Urinary bladder (tissue), 4 donors: ENCODE results near the gene IL36RN. TPM values are rescaled to one million over a fixed set of nuclear protein-coding genes. Genes with fewer than 3 reads are reported as not detected.

Experiments used
- DNase-seq: peaks from one replicate; pipeline ENCODE4 v3.0.0-alpha.2; 2015; ENCODE audit errors: extremely low spot score
- H3K27ac ChIP-seq: one replicate; pipeline ENCODE4 v1.5.1; 2013; ENCODE audit warnings: low read depth, mild to moderate bottlenecking, moderate library complexity
- H3K36me3 ChIP-seq: one replicate; pipeline ENCODE4 v1.6.1; 2013; ENCODE audit warnings: mild to moderate bottlenecking, moderate library complexity; ENCODE audit not compliant: insufficient read depth
- H3K4me1 ChIP-seq: one replicate; pipeline ENCODE4 v1.6.1; 2013; ENCODE audit warnings: mild to moderate bottlenecking, moderate library complexity; ENCODE audit not compliant: insufficient read depth
- H3K4me3 ChIP-seq: one replicate; pipeline ENCODE4 v1.5.1; 2013; ENCODE audit warnings: low read depth, low read length
- WGBS: extraction: QIAGEN DNeasy Blood & Tissue Kit; methylation state at CpG from one replicate; pipeline ENCODE4 v1.1.7; 2013; 5-methylcytosine and 5-hydroxymethylcytosine counted together
- polyA plus RNA-seq: library from polyadenylated mRNA; stranded (reverse); fragments of 200-250 nt; gene quantifications from one replicate; pipeline ENCODE4 v1.2.3, GENCODE V29; 2013
- total RNA-seq: library from RNA; depleted of rRNA; stranded (reverse); fragments of >200 nt; gene quantifications from one replicate; pipeline ENCODE4 v1.2.3, GENCODE V29; 2014
- donor health status: healthy with polysubstance abuse.
- donor health status: healthy.

IL36RN gene
- total and polyA plus RNA-seq, 2 donors = 0.26 TPM; not detected in 1

- no peak for DNase-seq
- WGBS = 57% methylated on average over 4 of the region's 4 CpGs
- no peak overlapping the region for H3K4me3 ChIP-seq
- no peaks in the 10 kb centered on the region for H3K4me1 ChIP-seq
- H3K36me3 ChIP-seq = no peaks in the 10 kb centered on the region
- H3K27ac ChIP-seq = no peak overlapping the region
These were observed 13.6 kb downstream of the IL36RN start for GRCh38 chr2:113072584-113072983.

- Histone ChIP-seq H3K4me1 (no peaks in the 10 kb centered on the region), H3K27ac (no peak overlapping the region), H3K4me3 (no peak overlapping the region), H3K36me3 (no peaks in the 10 kb centered on the region)
- WGBS = 43% methylated on average over 3 of the region's 3 CpGs
- DNase-seq = no peak
These were observed 14.4 kb downstream of the IL36RN start for GRCh38 chr2:113073325-113073834.

GRCh38 chr2:113075030-113075429, 16.0 kb downstream of the IL36RN start:
- H3K36me3 ChIP-seq = no peaks in the 10 kb centered on the region
- WGBS = 72% methylated on average over 5 of the region's 5 CpGs
- H3K27ac ChIP-seq = no peak overlapping the region
- H3K4me1 ChIP-seq = no peaks in the 10 kb centered on the region
- DNase-seq = no peak
- no peak overlapping the region for H3K4me3 ChIP-seq

- Histone ChIP-seq H3K4me3 (no peak overlapping the region), H3K4me1 (no peaks in the 10 kb centered on the region), H3K36me3 (no peaks in the 10 kb centered on the region), H3K27ac (no peak overlapping the region)
- 88% methylated on average over 3 of the region's 3 CpGs for WGBS
- no peak for DNase-seq
These were observed 16.6 kb downstream of the IL36RN start for GRCh38 chr2:113075600-113075999.

GRCh38 chr2:113076954-113077669, 18.1 kb downstream of the IL36RN start:
- H3K36me3 ChIP-seq = no peaks in the 10 kb centered on the region
- no peaks in the 10 kb centered on the region for H3K4me1 ChIP-seq
- 59% methylated on average over 3 of the region's 3 CpGs for WGBS
- no peak overlapping the region for H3K27ac ChIP-seq
- DNase-seq = no peak
- H3K4me3 ChIP-seq = no peak overlapping the region

GRCh38 chr2:113077921-113078320, 18.9 kb downstream of the IL36RN start:
- Histone ChIP-seq H3K36me3 (no peaks in the 10 kb centered on the region), H3K4me1 (no peaks in the 10 kb centered on the region)
- 51% methylated on average over 1 of the region's 1 CpG for WGBS

GRCh38 chr2:113078350-113078839, 19.4 kb downstream of the IL36RN start:
- Histone ChIP-seq H3K36me3 (no peaks in the 10 kb centered on the region), H3K4me1 (no peaks in the 10 kb centered on the region), H3K4me3 (no peak overlapping the region), H3K27ac (no peak overlapping the region)
- 70% methylated on average over 6 of the region's 6 CpGs for WGBS
- DNase-seq = no peak

More at GRCh38 chr2:113077921-113078320, 18.9 kb downstream of the IL36RN start:
- Histone ChIP-seq H3K4me3 (no peak overlapping the region), H3K27ac (no peak overlapping the region)
- DNase-seq = no peak

- Histone ChIP-seq H3K4me1 (no peaks in the 10 kb centered on the region), H3K36me3 (no peaks in the 10 kb centered on the region), H3K4me3 (no peak overlapping the region), H3K27ac (no peak overlapping the region)
- 73% methylated on average over 4 of the region's 4 CpGs for WGBS
- DNase-seq = no peak
These were observed 20.1 kb downstream of the IL36RN start for GRCh38 chr2:113079131-113079530.

GRCh38 chr2:113080134-113080533, 21.1 kb downstream of the IL36RN start:
- Histone ChIP-seq H3K36me3 (no peaks in the 10 kb centered on the region), H3K4me3 (no peak overlapping the region), H3K4me1 (no peaks in the 10 kb centered on the region), H3K27ac (no peak overlapping the region)
- DNase-seq = no peak
- 35% methylated on average over 9 of the region's 9 CpGs for WGBS

GRCh38 chr2:113081488-113082210, 22.7 kb downstream of the IL36RN start:
- WGBS = 75% methylated on average over 2 of the region's 2 CpGs
- H3K4me1 ChIP-seq = no peaks in the 10 kb centered on the region
- H3K27ac ChIP-seq = no peak overlapping the region
- no peak overlapping the region for H3K4me3 ChIP-seq
- DNase-seq = no peak
- H3K36me3 ChIP-seq = no peaks in the 10 kb centered on the region

GRCh38 chr2:113083296-113083695, 24.3 kb downstream of the IL36RN start:
- WGBS = 70% methylated on average over 8 of the region's 8 CpGs
- Histone ChIP-seq H3K27ac (no peak overlapping the region), H3K36me3 (no peaks in the 10 kb centered on the region), H3K4me3 (no peak overlapping the region), H3K4me1 (no peaks in the 10 kb centered on the region)
- no peak for DNase-seq

- WGBS = 50% methylated on average over 5 of the region's 5 CpGs
- Histone ChIP-seq H3K4me3 (no peak overlapping the region), H3K27ac (no peak overlapping the region), H3K36me3 (no peaks in the 10 kb centered on the region), H3K4me1 (no peaks in the 10 kb centered on the region)
- DNase-seq = no peak
These were observed 25.4 kb downstream of the IL36RN start for GRCh38 chr2:113084249-113085000.

- Histone ChIP-seq H3K36me3 (no peaks in the 10 kb centered on the region), H3K4me1 (no peaks in the 10 kb centered on the region), H3K27ac (no peak overlapping the region), H3K4me3 (no peak overlapping the region)
- DNase-seq = no peak
- WGBS = 65% methylated on average over 2 of the region's 2 CpGs
These were observed 26.5 kb downstream of the IL36RN start for GRCh38 chr2:113085542-113085941.
